Measurements from ENCODE around the gene RCC1.

- TF ChIP-seq POLR2A (IDR thresholded peaks at IDR 0.05) (no peak), CTCF (IDR thresholded peaks at IDR 0.05) (no peak)
These were observed 5.2 kb downstream of the RCC1 start for GRCh38 chr1:28510970-28511440.
